ENCODE results near the gene NXF3.
"Not testable (repeated sequence)": the region's sequence is repeated elsewhere in the genome, so short reads cannot be mapped to it uniquely, and the experiment has no call there.

NXF3 gene

GRCh38 chrX:103092942-103093341 lies at the start of gene NXF3:
NXF3 (minus strand) TSS chrX:103093143; CDS start chrX:103093023, 120 bp downstream.
- Histone ChIP-seq H3K27me3 (ENCODE audit: control insufficient read depth, insufficient read depth, low read length) (no peaks in the 10 kb centered on the region; the same call in 1 of the 2 replicates), H3K4me1 (ENCODE audit: control insufficient read depth, insufficient read depth, low read length) (no peaks in the 10 kb centered on the region; the same call in 1 of the 2 replicates), H3K9ac (ENCODE audit: low read depth, low read length) (no peak within 1 kb of the TSS), H3K9me3 (ENCODE audit: control insufficient read depth, insufficient read depth, low read length) (no peaks in the 10 kb centered on the region), H3K4me3 (ENCODE audit: low read depth, low read length) (no peak within 1 kb of the TSS), H3K36me3 (ENCODE audit: control insufficient read depth, insufficient read depth, low read length) (no peaks in the 10 kb centered on the region), H3K27ac (ENCODE audit: low read depth, low read length) (no peak within 1 kb of the TSS)

DNA sequence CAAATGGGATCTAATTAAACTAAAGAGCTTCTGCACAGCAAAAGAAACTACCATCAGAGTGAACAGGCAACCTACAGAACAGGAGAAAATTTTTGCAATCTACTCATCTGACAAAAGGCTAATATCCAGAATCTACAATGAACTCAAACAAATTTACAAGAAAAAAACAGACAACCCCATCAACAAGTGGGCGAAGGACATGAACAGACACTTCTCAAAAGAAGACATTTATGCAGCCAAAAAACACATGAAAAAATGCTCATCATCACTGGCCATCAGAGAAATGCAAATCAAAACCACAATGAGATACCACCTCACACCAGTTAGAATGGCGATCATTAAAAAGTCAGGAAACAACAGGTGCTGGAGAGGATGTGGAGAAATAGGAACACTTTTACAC lies 43.6 kb upstream of the NXF3 start:
- H3K4me1 ChIP-seq (ENCODE audit: control insufficient read depth, insufficient read depth, low read length); H3K27me3 ChIP-seq (ENCODE audit: control insufficient read depth, insufficient read depth, low read length); H3K9me3 ChIP-seq (ENCODE audit: control insufficient read depth, insufficient read depth, low read length); H3K9ac ChIP-seq (ENCODE audit: low read depth, low read length); H3K36me3 ChIP-seq (ENCODE audit: control insufficient read depth, insufficient read depth, low read length); H3K4me3 ChIP-seq (ENCODE audit: low read depth, low read length); H3K27ac ChIP-seq (ENCODE audit: low read depth, low read length): not testable (repeated sequence)

DNA sequence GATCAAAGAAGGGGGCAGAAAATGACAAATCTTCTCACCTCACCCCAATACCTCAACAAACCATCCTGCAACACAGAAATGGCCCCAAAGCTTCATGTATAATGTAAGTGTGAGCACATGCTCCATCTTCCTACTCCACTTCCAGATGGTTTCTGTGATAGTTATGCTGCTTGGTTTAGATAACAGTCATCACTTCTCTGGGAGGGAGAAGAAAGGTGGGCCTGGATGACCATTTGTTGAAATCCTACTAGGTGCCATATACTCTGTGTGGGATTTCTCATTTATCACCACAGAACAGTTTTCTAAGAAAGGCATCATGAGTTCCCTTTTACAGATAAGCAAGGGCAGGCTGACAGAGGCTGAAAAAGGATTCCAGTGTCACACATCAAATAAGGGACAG lies 31.3 kb upstream of the NXF3 start:
- no peaks in the 10 kb centered on the region for H3K36me3 ChIP-seq (ENCODE audit: control insufficient read depth, insufficient read depth, low read length)
- H3K4me3 ChIP-seq (ENCODE audit: low read depth, low read length): no peak overlapping the region
- no peak overlapping the region for H3K27ac ChIP-seq (ENCODE audit: low read depth, low read length)
- H3K4me1 ChIP-seq (ENCODE audit: control insufficient read depth, insufficient read depth, low read length): no peaks in the 10 kb centered on the region
- H3K27me3 ChIP-seq (ENCODE audit: control insufficient read depth, insufficient read depth, low read length): no peaks in the 10 kb centered on the region; the same call in 1 of the 2 replicates
- peaks cover 8% of the 10 kb centered on the region for H3K9me3 ChIP-seq (ENCODE audit: control insufficient read depth, insufficient read depth, low read length)
- H3K9ac ChIP-seq (ENCODE audit: low read depth, low read length): no peak overlapping the region

GRCh38 chrX:103120748-103121147 lies 27.8 kb upstream of the NXF3 start:
- Histone ChIP-seq H3K27me3 (ENCODE audit: control insufficient read depth, insufficient read depth, low read length) (no peaks in the 10 kb centered on the region; the same call in 1 of the 2 replicates), H3K36me3 (ENCODE audit: control insufficient read depth, insufficient read depth, low read length) (no peaks in the 10 kb centered on the region), H3K4me3 (ENCODE audit: low read depth, low read length) (no peak overlapping the region), H3K27ac (ENCODE audit: low read depth, low read length) (no peak overlapping the region), H3K9me3 (ENCODE audit: control insufficient read depth, insufficient read depth, low read length) (peaks cover 8% of the 10 kb centered on the region), H3K9ac (ENCODE audit: low read depth, low read length) (no peak overlapping the region), H3K4me1 (ENCODE audit: control insufficient read depth, insufficient read depth, low read length) (no peaks in the 10 kb centered on the region)

- not testable (repeated sequence) for H3K27ac ChIP-seq (ENCODE audit: low read depth, low read length); H3K4me3 ChIP-seq (ENCODE audit: low read depth, low read length); H3K27me3 ChIP-seq (ENCODE audit: control insufficient read depth, insufficient read depth, low read length); H3K36me3 ChIP-seq (ENCODE audit: control insufficient read depth, insufficient read depth, low read length); H3K9ac ChIP-seq (ENCODE audit: low read depth, low read length); H3K4me1 ChIP-seq (ENCODE audit: control insufficient read depth, insufficient read depth, low read length)
- H3K9me3 ChIP-seq (ENCODE audit: control insufficient read depth, insufficient read depth, low read length): peaks cover 12% of the 10 kb centered on the region
Observed at GRCh38 chrX:103116970-103117369, 24.0 kb upstream of the NXF3 start.

DNA sequence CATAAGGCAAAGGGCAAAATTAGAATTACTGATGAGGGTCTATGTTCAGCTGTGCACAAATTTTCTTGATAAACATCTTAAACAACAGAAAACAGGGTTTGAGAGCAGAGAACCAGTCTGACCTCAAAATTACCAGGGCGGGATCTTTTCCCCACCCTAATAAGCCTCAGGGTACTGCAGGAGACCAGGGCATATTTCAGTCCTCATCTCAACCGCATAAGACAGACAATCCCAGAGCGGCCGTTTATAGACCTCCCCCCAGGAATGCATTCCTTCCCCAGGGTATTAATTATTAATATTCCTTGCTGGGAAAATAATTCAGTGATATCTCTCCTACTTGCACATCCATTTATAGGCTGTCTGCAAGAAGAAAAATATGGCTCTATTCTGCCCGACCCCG lies 16.6 kb upstream of the NXF3 start:
- H3K27me3 ChIP-seq (ENCODE audit: control insufficient read depth, insufficient read depth, low read length); H3K36me3 ChIP-seq (ENCODE audit: control insufficient read depth, insufficient read depth, low read length); H3K9ac ChIP-seq (ENCODE audit: low read depth, low read length); H3K4me1 ChIP-seq (ENCODE audit: control insufficient read depth, insufficient read depth, low read length); H3K4me3 ChIP-seq (ENCODE audit: low read depth, low read length); H3K27ac ChIP-seq (ENCODE audit: low read depth, low read length): not testable (repeated sequence)
- H3K9me3 ChIP-seq (ENCODE audit: control insufficient read depth, insufficient read depth, low read length): peaks cover 19% of the 10 kb centered on the region

DNA sequence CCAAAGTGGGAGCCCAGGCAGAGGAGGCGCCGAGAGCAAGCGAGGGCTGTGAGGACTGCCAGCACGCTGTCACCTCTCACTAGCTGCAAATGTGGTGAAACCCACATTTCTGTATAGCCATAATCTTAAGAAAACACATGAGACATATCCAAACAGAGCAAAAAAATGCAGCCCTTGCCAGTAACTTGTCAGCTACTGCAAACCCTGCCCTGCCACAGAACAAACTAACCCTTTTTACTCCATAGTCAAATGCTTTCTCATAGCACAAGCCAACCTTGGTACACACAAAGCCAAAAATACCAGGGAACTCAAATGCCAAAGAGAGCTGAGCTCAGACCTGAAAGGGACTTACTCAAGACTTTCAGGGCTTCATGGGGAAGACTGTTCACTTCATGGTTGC lies 14.9 kb upstream of the NXF3 start:
- Histone ChIP-seq H3K36me3 (ENCODE audit: control insufficient read depth, insufficient read depth, low read length) (no peaks in the 10 kb centered on the region), H3K27ac (ENCODE audit: low read depth, low read length) (no peak overlapping the region), H3K4me3 (ENCODE audit: low read depth, low read length) (no peak overlapping the region), H3K4me1 (ENCODE audit: control insufficient read depth, insufficient read depth, low read length) (no peaks in the 10 kb centered on the region), H3K9ac (ENCODE audit: low read depth, low read length) (no peak overlapping the region), H3K27me3 (ENCODE audit: control insufficient read depth, insufficient read depth, low read length) (no peaks in the 10 kb centered on the region), H3K9me3 (ENCODE audit: control insufficient read depth, insufficient read depth, low read length) (peaks cover 19% of the 10 kb centered on the region)

- not testable (repeated sequence) for H3K36me3 ChIP-seq (ENCODE audit: control insufficient read depth, insufficient read depth, low read length); H3K4me1 ChIP-seq (ENCODE audit: control insufficient read depth, insufficient read depth, low read length); H3K9ac ChIP-seq (ENCODE audit: low read depth, low read length); H3K27me3 ChIP-seq (ENCODE audit: control insufficient read depth, insufficient read depth, low read length); H3K27ac ChIP-seq (ENCODE audit: low read depth, low read length); H3K4me3 ChIP-seq (ENCODE audit: low read depth, low read length)
- H3K9me3 ChIP-seq (ENCODE audit: control insufficient read depth, insufficient read depth, low read length): peaks cover 19% of the 10 kb centered on the region
Observed at GRCh38 chrX:103107227-103107737, 14.3 kb upstream of the NXF3 start.

DNA sequence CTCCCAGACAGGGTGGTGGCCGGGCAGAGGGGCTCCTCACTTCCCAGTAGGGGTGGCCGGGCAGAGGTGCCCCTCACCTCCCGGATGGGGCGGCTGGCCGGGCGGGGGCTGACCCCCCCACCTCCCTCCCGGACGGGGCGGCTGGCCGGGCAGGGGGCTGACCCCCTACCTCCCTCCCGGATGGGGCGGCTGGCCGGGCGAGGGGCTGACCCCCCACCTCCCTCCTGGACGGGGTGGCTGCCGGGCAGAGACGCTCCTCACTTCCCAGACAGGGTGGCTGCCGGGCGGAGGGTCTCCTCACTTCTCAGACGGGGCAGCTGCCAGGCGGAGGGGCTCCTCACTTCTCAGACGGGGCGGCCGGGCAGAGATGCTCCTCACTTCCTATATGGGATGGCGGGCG lies 11.4 kb upstream of the NXF3 start:
- H3K27me3 ChIP-seq (ENCODE audit: control insufficient read depth, insufficient read depth, low read length); H3K27ac ChIP-seq (ENCODE audit: low read depth, low read length); H3K9ac ChIP-seq (ENCODE audit: low read depth, low read length); H3K36me3 ChIP-seq (ENCODE audit: control insufficient read depth, insufficient read depth, low read length); H3K4me1 ChIP-seq (ENCODE audit: control insufficient read depth, insufficient read depth, low read length); H3K4me3 ChIP-seq (ENCODE audit: low read depth, low read length): not testable (repeated sequence)
- peaks cover 12% of the 10 kb centered on the region for H3K9me3 ChIP-seq (ENCODE audit: control insufficient read depth, insufficient read depth, low read length)

GRCh38 chrX:103103866-103104265 lies 10.9 kb upstream of the NXF3 start:
- not testable (repeated sequence) for H3K27me3 ChIP-seq (ENCODE audit: control insufficient read depth, insufficient read depth, low read length); H3K36me3 ChIP-seq (ENCODE audit: control insufficient read depth, insufficient read depth, low read length); H3K27ac ChIP-seq (ENCODE audit: low read depth, low read length); H3K9ac ChIP-seq (ENCODE audit: low read depth, low read length); H3K4me1 ChIP-seq (ENCODE audit: control insufficient read depth, insufficient read depth, low read length); H3K4me3 ChIP-seq (ENCODE audit: low read depth, low read length)
- peaks cover 11% of the 10 kb centered on the region for H3K9me3 ChIP-seq (ENCODE audit: control insufficient read depth, insufficient read depth, low read length)

- Histone ChIP-seq H3K27me3 (ENCODE audit: control insufficient read depth, insufficient read depth, low read length) (no peaks in the 10 kb centered on the region), H3K4me3 (ENCODE audit: low read depth, low read length) (no peak overlapping the region), H3K9ac (ENCODE audit: low read depth, low read length) (no peak overlapping the region), H3K36me3 (ENCODE audit: control insufficient read depth, insufficient read depth, low read length) (no peaks in the 10 kb centered on the region), H3K9me3 (ENCODE audit: control insufficient read depth, insufficient read depth, low read length) (no peaks in the 10 kb centered on the region), H3K4me1 (ENCODE audit: control insufficient read depth, insufficient read depth, low read length) (peaks cover 13% of the 10 kb centered on the region; the same call in 1 of the 2 replicates), H3K27ac (ENCODE audit: low read depth, low read length) (peak overlapping the region; percentile 68)
Observed at GRCh38 chrX:103101299-103102042, 8.5 kb upstream of the NXF3 start.

All from HUES48 (cell line).